Islet of Langerhans (tissue), 1 donor: ENCODE data around the gene ZBTB40.

Source experiments
- FAIRE-seq: peaks from one replicate; lab custom pipeline; 2011; peaks lifted over from hg19 to GRCh38; lab: Jason Lieb, UNC

The ZBTB40 gene

GRCh38 chr1:22426781-22427180 lies 24.9 kb upstream of the ZBTB40 start:
- FAIRE-seq = no peak

GRCh38 chr1:22428672-22429071 lies 23.0 kb upstream of the ZBTB40 start:
- peak; percentile 97 for FAIRE-seq

GRCh38 chr1:22431965-22432364 lies 19.7 kb upstream of the ZBTB40 start:
- FAIRE-seq = no peak

GRCh38 chr1:22434717-22435116 lies 16.9 kb upstream of the ZBTB40 start:
- FAIRE-seq = no peak

GRCh38 chr1:22436948-22437347 lies 14.7 kb upstream of the ZBTB40 start:
- FAIRE-seq = no peak

GRCh38 chr1:22437573-22437972 lies 14.1 kb upstream of the ZBTB40 start:
- FAIRE-seq = no peak

- FAIRE-seq = peak; percentile 45
Measured at GRCh38 chr1:22440582-22440981, 11.1 kb upstream of the ZBTB40 start.

GRCh38 chr1:22442212-22442894 lies 9.3 kb upstream of the ZBTB40 start:
- no peak for FAIRE-seq

- FAIRE-seq = no peak
Measured at GRCh38 chr1:22443332-22443731, 8.3 kb upstream of the ZBTB40 start.

GRCh38 chr1:22444856-22445255 lies 6.8 kb upstream of the ZBTB40 start:
- FAIRE-seq = no peak

- FAIRE-seq = no peak
Measured at GRCh38 chr1:22447621-22448111, 4.0 kb upstream of the ZBTB40 start.

GRCh38 chr1:22449636-22450035 lies 2.0 kb upstream of the ZBTB40 start:
- no peak for FAIRE-seq

- no peak for FAIRE-seq
Measured at GRCh38 chr1:22450351-22451021, 1.2 kb upstream of the ZBTB40 start.

GRCh38 chr1:22452481-22452957 lies 868 bp downstream of the ZBTB40 start:
- no peak for FAIRE-seq

GRCh38 chr1:22453181-22453580 lies 1.5 kb downstream of the ZBTB40 start:
- FAIRE-seq = no peak

GRCh38 chr1:22454476-22455056 lies 2.9 kb downstream of the ZBTB40 start:
- FAIRE-seq = no peak

GRCh38 chr1:22457345-22457744 lies 5.7 kb downstream of the ZBTB40 start:
- FAIRE-seq = no peak

GRCh38 chr1:22457836-22458235 lies 6.2 kb downstream of the ZBTB40 start:
- no peak for FAIRE-seq

- FAIRE-seq = no peak
Measured at GRCh38 chr1:22461100-22461499, 9.4 kb downstream of the ZBTB40 start.

GRCh38 chr1:22461678-22462527 lies 10.3 kb downstream of the ZBTB40 start:
- FAIRE-seq = no peak

GRCh38 chr1:22462928-22463327 lies 11.3 kb downstream of the ZBTB40 start:
- FAIRE-seq = no peak

- FAIRE-seq = no peak
Measured at GRCh38 chr1:22465015-22465565, 13.4 kb downstream of the ZBTB40 start.
